ENCODE results near the gene DEDD2.
"Not testable (repeated sequence)": the region's sequence is repeated elsewhere in the genome, so short reads cannot be mapped to it uniquely, and the experiment has no call there.

Gene DEDD2

GRCh38 chr19:42217520-42218437 is at the start of gene DEDD2:
TSS of gene DEDD2 (minus strand) at chr19:42217677. CDS start at chr19:42217007, 670 bp downstream.
- Histone ChIP-seq H3K4me1 (ENCODE audit: insufficient read depth, low read length) (peaks cover 67% of the 10 kb centered on the region), H3K27ac (ENCODE audit: low read length) (peak within 1 kb of the TSS; percentile 86), H3K79me2 (ENCODE audit: insufficient read depth, low read length) (peaks cover 89% of the 10 kb centered on the region), H4K20me1 (ENCODE audit: insufficient read depth, low read length) (peaks cover 18% of the 10 kb centered on the region; the same call in 1 of the 2 replicates), H3K27me3 (ENCODE audit: insufficient read depth, low read length, poor library complexity) (no peaks in the 10 kb centered on the region), H3K4me3 (ENCODE audit: low read depth in 1 of 2, low read length in 2 of 2) (peak within 1 kb of the TSS; percentile 82 to 84), H3K9me3 (ENCODE audit: insufficient read depth, low read length, severe bottlenecking) (no peaks in the 10 kb centered on the region), H2AFZ (ENCODE audit: low read depth, low read length) (peak within 1 kb of the TSS; percentile 78), H3K36me3 (ENCODE audit: insufficient read depth, low read length) (peaks cover 28% of the 10 kb centered on the region), H3K9ac (ENCODE audit: low read depth, low read length) (peak within 1 kb of the TSS; percentile 70), H3K4me2 (ENCODE audit: insufficient read depth, low read length) (peak within 1 kb of the TSS; percentile 80)
- TF ChIP-seq EZH2 (IDR thresholded peaks at IDR 0.05; ENCODE audit: borderline replicate concordance, low read depth, low read length, severe bottlenecking) (no peak), CTCF (IDR thresholded peaks at IDR 0.05; ENCODE audit: borderline replicate concordance, extremely low read depth, low read length, poor library complexity, severe bottlenecking) (no peak)
- ATAC-seq (ENCODE audit: insufficient read depth, low read depth): peak; percentile 69
- DNase-seq: peak; percentile 98

GRCh38 chr19:42266928-42267603 is 49.6 kb upstream of the DEDD2 start:
- Histone ChIP-seq H3K79me2 (ENCODE audit: insufficient read depth, low read length) (peaks cover 27% of the 10 kb centered on the region), H3K4me3 (ENCODE audit: low read depth in 1 of 2, low read length in 2 of 2) (peak overlapping the region in 1 of 2 experiments; percentile 64; a peak in 2 of 4 replicates), H3K27ac (ENCODE audit: low read length) (peak overlapping the region; percentile 88), H3K9ac (ENCODE audit: low read depth, low read length) (peak overlapping the region; percentile 73), H2AFZ (ENCODE audit: low read depth, low read length) (peak overlapping the region; percentile 82), H3K4me2 (ENCODE audit: insufficient read depth, low read length) (peak overlapping the region; percentile 81), H3K4me1 (ENCODE audit: insufficient read depth, low read length) (peaks cover 24% of the 10 kb centered on the region)
- DNase-seq; H3K27me3 ChIP-seq (ENCODE audit: insufficient read depth, low read length, poor library complexity); ATAC-seq (ENCODE audit: insufficient read depth, low read depth); H3K36me3 ChIP-seq (ENCODE audit: insufficient read depth, low read length); H3K9me3 ChIP-seq (ENCODE audit: insufficient read depth, low read length, severe bottlenecking); H4K20me1 ChIP-seq (ENCODE audit: insufficient read depth, low read length): not testable (repeated sequence)

GRCh38 chr19:42266105-42266504 is 48.6 kb upstream of the DEDD2 start:
- H3K27me3 ChIP-seq (ENCODE audit: insufficient read depth, low read length, poor library complexity); H3K27ac ChIP-seq (ENCODE audit: low read length); DNase-seq; H4K20me1 ChIP-seq (ENCODE audit: insufficient read depth, low read length); H2AFZ ChIP-seq (ENCODE audit: low read depth, low read length); H3K4me3 ChIP-seq (ENCODE audit: low read depth in 1 of 2, low read length in 2 of 2); H3K4me2 ChIP-seq (ENCODE audit: insufficient read depth, low read length); ATAC-seq (ENCODE audit: insufficient read depth, low read depth); H3K9me3 ChIP-seq (ENCODE audit: insufficient read depth, low read length, severe bottlenecking); H3K36me3 ChIP-seq (ENCODE audit: insufficient read depth, low read length): not testable (repeated sequence)
- Histone ChIP-seq H3K4me1 (ENCODE audit: insufficient read depth, low read length) (peaks cover 24% of the 10 kb centered on the region), H3K9ac (ENCODE audit: low read depth, low read length) (peak overlapping the region; percentile 14; the same call in 1 of the 2 replicates), H3K79me2 (ENCODE audit: insufficient read depth, low read length) (peaks cover 18% of the 10 kb centered on the region)

- Histone ChIP-seq H3K4me1 (ENCODE audit: insufficient read depth, low read length) (no peaks in the 10 kb centered on the region), H3K27ac (ENCODE audit: low read length) (no peak overlapping the region), H3K4me2 (ENCODE audit: insufficient read depth, low read length) (no peak overlapping the region), H3K27me3 (ENCODE audit: insufficient read depth, low read length, poor library complexity) (no peaks in the 10 kb centered on the region), H3K4me3 (ENCODE audit: low read depth in 1 of 2, low read length in 2 of 2) (no peak overlapping the region), H4K20me1 (ENCODE audit: insufficient read depth, low read length) (no peaks in the 10 kb centered on the region), H3K9ac (ENCODE audit: low read depth, low read length) (no peak overlapping the region), H2AFZ (ENCODE audit: low read depth, low read length) (no peak overlapping the region), H3K9me3 (ENCODE audit: insufficient read depth, low read length, severe bottlenecking) (no peaks in the 10 kb centered on the region), H3K36me3 (ENCODE audit: insufficient read depth, low read length) (no peaks in the 10 kb centered on the region), H3K79me2 (ENCODE audit: insufficient read depth, low read length) (no peaks in the 10 kb centered on the region)
- ATAC-seq (ENCODE audit: insufficient read depth, low read depth) (no peak), DNase-seq (no peak)
- TF ChIP-seq EZH2 (IDR thresholded peaks at IDR 0.05; ENCODE audit: borderline replicate concordance, low read depth, low read length, severe bottlenecking) (no peak), CTCF (IDR thresholded peaks at IDR 0.05; ENCODE audit: borderline replicate concordance, extremely low read depth, low read length, poor library complexity, severe bottlenecking) (no peak)
These were observed 44.3 kb upstream of the DEDD2 start for GRCh38 chr19:42261763-42262162.

- not testable (repeated sequence) for H3K4me3 ChIP-seq (ENCODE audit: low read depth in 1 of 2, low read length in 2 of 2); H3K27me3 ChIP-seq (ENCODE audit: insufficient read depth, low read length, poor library complexity); H3K9ac ChIP-seq (ENCODE audit: low read depth, low read length); H2AFZ ChIP-seq (ENCODE audit: low read depth, low read length); H3K36me3 ChIP-seq (ENCODE audit: insufficient read depth, low read length); ATAC-seq (ENCODE audit: insufficient read depth, low read depth); H3K4me2 ChIP-seq (ENCODE audit: insufficient read depth, low read length); H4K20me1 ChIP-seq (ENCODE audit: insufficient read depth, low read length); H3K27ac ChIP-seq (ENCODE audit: low read length); H3K9me3 ChIP-seq (ENCODE audit: insufficient read depth, low read length, severe bottlenecking); DNase-seq
- Histone ChIP-seq H3K79me2 (ENCODE audit: insufficient read depth, low read length) (peaks cover 17% of the 10 kb centered on the region), H3K4me1 (ENCODE audit: insufficient read depth, low read length) (peaks cover 14% of the 10 kb centered on the region)
These were observed 40.4 kb upstream of the DEDD2 start for GRCh38 chr19:42257842-42258241.

Data from DND-41 (cell line).